ENCODE measurements around the gene HTD2.

HTD2 gene

DNA sequence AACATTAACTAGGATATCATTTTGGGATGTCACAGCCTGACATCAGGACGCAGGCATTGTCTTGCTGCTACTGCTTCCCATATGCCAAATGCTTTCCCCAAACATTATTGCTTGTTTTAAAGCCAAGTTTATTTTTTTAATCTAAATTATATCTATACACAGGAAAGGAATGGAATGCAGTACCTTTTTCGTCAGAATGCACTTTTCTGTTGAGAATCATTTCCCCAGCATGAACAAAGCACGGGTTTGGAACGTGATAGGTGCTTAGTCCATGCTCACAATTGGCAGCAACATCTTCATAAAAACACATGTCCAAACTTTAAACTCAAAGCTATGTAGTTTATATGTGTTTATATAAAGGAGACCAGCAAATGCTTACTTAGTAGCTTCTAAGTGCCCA is 52.5 kb downstream of the HTD2 start:
- no peak for DNase-seq

DNA sequence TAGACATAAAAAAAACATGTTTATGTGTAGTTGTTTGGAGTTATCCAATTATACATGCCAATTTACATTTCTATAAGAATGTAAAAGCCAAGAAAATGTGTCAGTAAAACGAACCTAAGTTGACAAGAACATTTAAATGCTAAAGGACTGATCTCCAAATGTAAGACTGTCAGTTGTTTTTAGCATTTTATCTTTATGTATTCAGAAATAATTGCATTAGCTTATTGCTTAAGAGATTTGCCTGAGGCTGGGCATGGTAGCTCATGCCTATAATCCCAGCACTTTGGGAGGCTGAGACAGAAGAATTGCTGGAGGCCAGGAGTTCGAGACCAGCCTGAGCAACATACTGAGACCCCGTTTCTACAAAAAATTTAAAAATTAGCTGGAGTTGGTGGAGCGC is 53.3 kb downstream of the HTD2 start:
- no peak for DNase-seq

GRCh38 chr3:58361866-58362265 is 55.5 kb downstream of the HTD2 start:
- DNase-seq, result no peak

- no peak for DNase-seq
These were observed 60.4 kb downstream of the HTD2 start for GRCh38 chr3:58366699-58367098.

DNA sequence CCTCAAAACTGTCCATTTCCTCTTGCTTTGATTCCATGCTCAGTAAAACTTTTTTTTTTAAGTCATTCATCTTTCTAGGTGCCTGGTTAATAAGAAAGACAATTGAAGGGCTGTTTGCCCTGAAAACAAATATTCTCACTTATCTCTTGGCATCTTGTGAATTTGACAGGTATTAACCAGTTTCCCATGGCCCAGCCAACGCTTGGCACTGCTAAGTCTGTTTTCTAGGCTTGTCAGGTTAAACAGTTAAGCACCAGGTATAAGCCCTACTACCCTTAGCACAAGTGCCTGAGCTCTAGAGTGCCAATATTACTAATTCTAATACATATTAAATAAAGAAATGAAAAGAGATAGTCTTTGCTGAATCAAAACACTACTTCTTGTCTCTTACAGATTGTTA is 62.7 kb downstream of the HTD2 start:
- no peak for DNase-seq

Measured in activated effector memory CD4-positive, alpha-beta T cell treated with Interleukin-2 at 50 U/mL for 16 hours (primary cell).